Activated CD4-positive, CD25-positive, alpha-beta regulatory T cell treated with anti-CD3 and anti-CD28 coated beads, Interleukin-2, amount 50 U/mL, for 16 hours (primary cell): Measurements from ENCODE around the gene ACSL4.
"Not testable (repeated sequence)": the region's sequence is repeated elsewhere in the genome, so short reads cannot be mapped to it uniquely, and the experiment has no call there.

ENCODE experiments used
- DNase-seq: peaks from one replicate; pipeline ENCODE4 v3.0.0-alpha.2; 2020; ENCODE audit warnings: low read depth, low spot score

ACSL4 gene

GRCh38 chrX:109672239-109672638 is 60.8 kb downstream of the ACSL4 start:
- no peak for DNase-seq

GRCh38 chrX:109671170-109671569 is 61.9 kb downstream of the ACSL4 start:
- not testable (repeated sequence) for DNase-seq

- no peak for DNase-seq
These were observed 65.1 kb downstream of the ACSL4 start for GRCh38 chrX:109667986-109668385.

- no peak for DNase-seq
These were observed 72.5 kb downstream of the ACSL4 start for GRCh38 chrX:109660435-109661143.

- DNase-seq: no peak
These were observed 74.7 kb downstream of the ACSL4 start for GRCh38 chrX:109658391-109658790.

- DNase-seq: not testable (repeated sequence)
These were observed 75.7 kb downstream of the ACSL4 start for GRCh38 chrX:109657364-109657763.

GRCh38 chrX:109656774-109657173 is 76.3 kb downstream of the ACSL4 start:
- no peak for DNase-seq

- DNase-seq: no peak
These were observed 77.4 kb downstream of the ACSL4 start for GRCh38 chrX:109655502-109656201.

- no peak for DNase-seq
These were observed 78.4 kb downstream of the ACSL4 start for GRCh38 chrX:109654516-109655109.

- DNase-seq: not testable (repeated sequence)
These were observed 88.4 kb downstream of the ACSL4 start for GRCh38 chrX:109644671-109645070.

- DNase-seq: no peak
These were observed 89.4 kb downstream of the ACSL4 start for GRCh38 chrX:109643687-109644086.

- no peak for DNase-seq
These were observed 94.9 kb downstream of the ACSL4 start for GRCh38 chrX:109638158-109638557.

- not testable (repeated sequence) for DNase-seq
These were observed 95.6 kb downstream of the ACSL4 start for GRCh38 chrX:109637477-109637876.

GRCh38 chrX:109635146-109635545 is 97.9 kb downstream of the ACSL4 start:
- no peak for DNase-seq

- no peak for DNase-seq
These were observed 100.1 kb downstream of the ACSL4 start for GRCh38 chrX:109632906-109633504.

GRCh38 chrX:109629310-109629709 is 103.7 kb downstream of the ACSL4 start:
- DNase-seq: no peak

GRCh38 chrX:109626637-109627036 is 106.4 kb downstream of the ACSL4 start:
- no peak for DNase-seq

- DNase-seq: no peak
These were observed 108.1 kb downstream of the ACSL4 start, which contains the start of gene KCNE5 for GRCh38 chrX:109624641-109625616. KCNE5 (minus strand) TSS chrX:109625172; CDS start chrX:109625020, 152 bp downstream.

- no peak for DNase-seq
These were observed 109.1 kb downstream of the ACSL4 start for GRCh38 chrX:109623997-109624396.

GRCh38 chrX:109622270-109622669 is 110.8 kb downstream of the ACSL4 start:
- no peak for DNase-seq

- no peak for DNase-seq
These were observed 113.3 kb downstream of the ACSL4 start for GRCh38 chrX:109619771-109620170.
